ENCODE measurements around the gene SESTD1. TPM values are rescaled to one million over a fixed set of nuclear protein-coding genes. Genes with fewer than 3 reads are reported as not detected.

SESTD1 gene
- total RNA-seq = 100 to 1,000 TPM; 142 to 163 TPM
- long read RNA-seq, donor 1, full-length matches to known transcripts = 21 of 34 reads
- long read RNA-seq, donor 1, partial matches to known transcripts = 4 of 34 reads
- long read RNA-seq, donor 1, other reads (novel, unspliced or antisense) = 9 of 34 reads
- long read RNA-seq, donor 2, full-length matches to known transcripts = 21 of 42 reads
- long read RNA-seq, donor 2, partial matches to known transcripts = 14 of 42 reads
- long read RNA-seq, donor 2, other reads (novel, unspliced or antisense) = 7 of 42 reads

GRCh38 chr2:179264368-179265081, at the start of gene SESTD1:
TSS of gene SESTD1 (minus strand) at chr2:179264832. CDS start at chr2:179191841, 72,991 bp downstream.
- DNase-seq (ENCODE audit: low spot score) = peak; percentile 93
- intact Hi-C loops (cut with DNase I) = no loop called here

DNA sequence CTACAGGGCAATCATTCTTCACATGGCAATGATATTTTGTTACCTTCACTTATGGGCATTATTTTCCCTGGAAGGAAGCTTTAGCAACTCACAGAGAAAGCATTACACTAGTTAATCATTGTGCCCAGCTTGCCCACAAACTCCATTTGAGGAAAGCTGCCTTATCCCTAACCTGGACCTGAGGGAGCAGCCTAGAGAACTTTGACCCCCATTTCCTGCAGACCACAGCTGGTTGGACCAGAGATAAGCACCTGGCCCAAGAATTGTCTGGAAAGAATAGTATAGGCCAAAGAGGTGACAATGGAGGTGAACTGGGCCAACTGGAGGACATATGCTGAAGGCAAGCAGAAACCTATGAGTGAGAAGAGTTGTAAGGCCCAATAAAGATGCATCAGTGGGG, 48.4 kb upstream of the SESTD1 start:
- no peak for DNase-seq (ENCODE audit: low spot score)
- intact Hi-C loops (cut with DNase I) = no loop called here

GRCh38 chr2:179311101-179311500, 46.5 kb upstream of the SESTD1 start:
- intact Hi-C loops (cut with DNase I) = no loop called here
- no peak for DNase-seq (ENCODE audit: low spot score)

DNA sequence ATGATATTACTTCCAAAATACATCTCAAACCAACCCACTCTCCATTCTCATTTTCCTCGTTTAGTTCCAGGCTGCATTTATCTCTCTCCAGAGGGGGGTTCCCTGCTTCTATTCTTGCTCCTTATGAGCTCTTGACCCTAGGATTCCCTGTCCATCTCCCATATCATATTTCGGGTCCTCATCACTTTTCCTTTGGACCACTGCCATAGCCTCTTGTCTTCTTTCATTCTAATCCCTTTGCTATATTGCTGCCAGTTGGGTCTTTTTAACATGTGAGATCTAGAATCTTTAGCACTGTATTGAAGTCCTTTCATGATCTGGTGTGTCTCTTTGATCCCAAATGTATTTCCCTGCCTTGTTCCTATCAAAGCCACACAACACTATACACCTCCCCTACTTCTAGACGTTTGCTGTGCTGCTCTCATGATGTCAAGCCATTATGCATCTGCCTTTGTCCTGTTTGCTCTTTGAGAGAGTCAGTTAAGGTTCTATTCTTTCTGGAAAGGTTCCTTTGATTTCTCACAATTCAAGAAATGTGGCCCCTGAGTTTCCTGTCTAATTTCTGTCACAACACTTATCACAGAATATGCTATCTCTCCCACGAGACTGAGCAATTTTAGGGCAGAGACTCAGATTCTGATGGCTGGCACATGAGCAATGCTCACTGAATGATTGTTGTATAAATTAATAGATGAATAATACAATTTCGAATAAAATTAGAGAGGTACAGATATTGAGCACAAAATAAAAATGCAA, 43.2 kb upstream of the SESTD1 start:
- no peak for DNase-seq (ENCODE audit: low spot score)
- intact Hi-C loops (cut with DNase I) = no loop called here

- intact Hi-C loops (cut with DNase I) = no loop called here
- DNase-seq (ENCODE audit: low spot score) = no peak
Observed at GRCh38 chr2:179305125-179305524, 40.5 kb upstream of the SESTD1 start.

DNA sequence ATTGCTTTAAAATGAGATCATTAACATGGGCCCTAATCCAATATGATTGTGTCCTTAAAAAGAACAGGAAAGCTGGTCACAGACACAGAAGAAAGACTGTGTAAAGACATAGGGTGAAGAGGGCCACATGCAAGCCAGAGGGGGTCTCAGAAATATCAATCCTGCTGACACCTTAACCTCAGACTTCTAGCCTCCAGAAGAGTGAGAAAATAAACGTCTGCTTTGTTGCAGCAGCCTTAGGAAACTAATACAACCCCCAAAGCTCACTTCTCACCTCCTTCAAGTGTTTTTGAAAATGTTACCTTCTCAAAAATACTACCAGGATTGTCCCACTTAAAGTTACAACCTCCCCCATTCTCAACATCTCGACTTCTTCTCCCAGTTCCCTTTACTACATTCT, 39.8 kb upstream of the SESTD1 start:
- no peak for DNase-seq (ENCODE audit: low spot score)
- intact Hi-C loops (cut with DNase I) = no loop called here

DNA sequence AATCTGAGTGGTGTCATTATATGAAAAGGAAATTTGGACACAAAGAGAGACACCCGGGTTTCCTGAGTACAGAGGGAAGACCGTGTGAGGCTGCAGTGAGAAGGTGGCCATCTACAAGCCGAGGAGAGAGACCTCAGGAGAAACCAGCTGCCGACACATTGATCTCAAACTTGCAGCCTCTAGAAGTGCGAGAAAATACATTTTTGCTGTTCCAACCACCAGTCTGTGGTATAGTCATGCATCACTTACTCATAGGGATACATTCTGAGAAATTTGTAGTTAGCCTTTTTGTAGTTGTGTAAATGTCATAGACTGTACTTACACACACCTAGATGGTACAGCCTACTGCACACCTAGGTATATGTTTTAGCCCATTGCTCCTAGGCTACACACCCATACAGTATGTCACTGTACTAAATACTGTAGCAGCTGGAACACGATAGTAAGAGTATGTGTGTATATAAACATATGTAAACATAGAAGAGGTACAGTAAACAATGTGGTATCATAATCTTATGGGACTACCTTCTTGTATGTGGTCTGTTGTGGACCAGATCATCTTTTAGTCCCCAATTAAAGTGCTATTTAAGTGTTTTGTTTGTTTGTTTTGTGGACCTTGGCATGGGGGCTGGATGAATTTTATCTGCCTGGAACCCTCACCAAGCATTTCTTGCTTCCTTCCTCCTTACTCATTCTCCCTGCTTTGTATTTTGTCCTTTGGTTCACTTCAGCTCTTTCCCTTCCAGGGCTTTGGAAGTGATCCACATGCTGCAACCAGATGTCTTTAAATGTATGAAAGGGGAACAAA, 38.3 kb upstream of the SESTD1 start:
- intact Hi-C loops (cut with DNase I) = no loop called here
- no peak for DNase-seq (ENCODE audit: low spot score)

DNA sequence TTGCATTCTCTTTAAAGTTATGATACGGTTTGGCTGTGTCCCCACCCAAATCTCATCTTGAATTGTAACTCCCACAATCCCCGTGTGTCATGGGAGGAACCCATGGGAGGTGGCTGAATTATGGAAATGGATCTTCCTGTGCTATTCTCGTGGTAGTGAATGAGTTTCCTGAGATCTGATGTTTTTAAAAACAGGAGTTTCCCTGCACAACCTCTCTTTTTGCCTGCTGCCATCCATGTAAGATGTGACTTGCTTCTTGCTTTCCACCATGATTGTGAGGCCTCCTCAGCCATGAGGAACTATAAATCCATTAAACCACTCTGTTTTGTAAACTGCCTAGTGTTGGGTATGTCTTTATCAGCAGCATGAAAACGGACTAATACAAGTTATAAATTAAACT, 37.5 kb upstream of the SESTD1 start:
- no peak for DNase-seq (ENCODE audit: low spot score)
- intact Hi-C loops (cut with DNase I) = no loop called here

DNA sequence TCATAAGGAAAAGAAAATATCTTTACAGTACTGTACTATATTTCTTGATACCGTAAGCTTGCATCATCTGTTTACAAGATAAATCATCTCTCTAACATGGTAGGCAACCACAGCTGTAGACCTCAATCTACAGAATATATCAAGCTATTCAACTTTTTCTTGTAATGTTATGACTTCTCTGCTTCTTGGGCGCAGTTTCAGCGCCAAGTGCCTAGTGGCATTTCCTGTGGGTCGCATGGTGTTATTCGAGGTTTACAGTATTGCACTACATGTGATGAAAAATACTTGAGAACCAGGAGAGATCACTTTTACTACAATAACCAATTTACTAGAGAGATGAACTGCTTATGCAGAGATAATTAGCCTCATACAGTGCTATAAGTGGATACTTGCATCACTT, 34.0 kb upstream of the SESTD1 start:
- no peak for DNase-seq (ENCODE audit: low spot score)
- intact Hi-C loops (cut with DNase I) = no loop called here

DNA sequence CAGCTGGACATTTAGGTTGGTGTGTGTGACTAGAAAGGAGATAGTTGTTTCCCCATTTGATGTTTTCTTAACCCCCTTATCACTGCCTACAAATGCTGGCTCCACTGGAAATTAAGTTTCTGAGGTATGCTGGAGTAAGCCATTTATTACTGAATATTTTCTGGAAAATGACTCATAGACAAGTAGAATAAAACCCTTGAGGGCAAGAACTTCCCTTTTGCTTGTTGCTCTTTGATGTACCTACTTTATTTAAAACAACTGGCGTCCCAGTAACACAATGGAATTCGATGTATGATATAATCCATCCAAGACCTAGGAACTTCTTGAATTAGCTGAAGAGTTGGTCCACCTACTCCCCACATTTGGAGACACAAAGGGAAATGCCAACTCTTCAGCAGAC, 33.3 kb upstream of the SESTD1 start:
- intact Hi-C loops (cut with DNase I) = no loop called here

GRCh38 chr2:179290329-179290728, 25.7 kb upstream of the SESTD1 start:
- no peak for DNase-seq (ENCODE audit: low spot score)
- intact Hi-C loops (cut with DNase I) = no loop called here

More for the DNA sequence above, 33.3 kb upstream of the SESTD1 start:
- DNase-seq (ENCODE audit: low spot score) = no peak

- DNase-seq (ENCODE audit: low spot score) = no peak
- intact Hi-C loops (cut with DNase I) = no loop called here
Observed at GRCh38 chr2:179285060-179285459, 20.4 kb upstream of the SESTD1 start.

DNA sequence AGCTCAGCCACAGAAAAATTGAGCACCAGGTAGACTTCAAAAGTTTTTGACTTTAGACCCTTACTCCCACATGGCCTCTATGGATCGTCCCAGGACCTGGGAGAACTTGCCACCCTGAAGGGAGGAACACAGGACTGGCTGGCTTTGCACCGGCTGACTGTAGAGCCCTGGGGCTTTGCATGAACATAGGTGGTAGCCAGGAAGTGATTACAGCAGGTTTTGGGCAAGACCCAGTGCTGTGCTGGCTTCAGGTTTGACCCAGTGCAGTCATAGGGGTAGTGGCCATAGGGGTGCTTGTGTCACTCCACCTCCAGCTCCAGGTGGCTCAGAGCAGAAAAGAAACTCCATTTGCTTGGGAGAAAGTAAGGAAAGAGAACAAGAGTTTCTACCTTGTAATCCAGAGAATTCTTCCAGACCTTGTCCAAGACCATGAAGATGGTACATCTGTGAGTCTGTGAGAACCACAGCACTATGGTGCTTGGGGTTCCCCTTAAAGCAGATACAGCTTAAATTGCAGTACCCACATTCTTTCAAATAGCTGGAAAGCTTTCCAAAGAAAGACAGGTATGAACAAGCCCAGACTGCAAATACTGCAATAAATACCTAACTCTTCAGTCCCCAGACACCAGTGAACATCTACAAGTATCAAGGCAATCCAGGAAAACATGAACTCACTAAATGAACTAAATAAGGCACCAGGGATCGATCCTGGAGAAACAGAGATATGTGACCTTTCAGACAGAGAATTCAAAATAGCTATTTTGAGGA, 13.0 kb upstream of the SESTD1 start:
- DNase-seq (ENCODE audit: low spot score) = no peak
- intact Hi-C loops (cut with DNase I) = no loop called here

GRCh38 chr2:179275253-179276012, 10.8 kb upstream of the SESTD1 start:
- no peak for DNase-seq (ENCODE audit: low spot score)
- intact Hi-C loops (cut with DNase I) = no loop called here

GRCh38 chr2:179274749-179275148, 10.1 kb upstream of the SESTD1 start:
- DNase-seq (ENCODE audit: low spot score) = no peak
- intact Hi-C loops (cut with DNase I) = no loop called here

GRCh38 chr2:179273461-179273962, 8.9 kb upstream of the SESTD1 start:
- DNase-seq (ENCODE audit: low spot score) = no peak
- intact Hi-C loops (cut with DNase I) = no loop called here

DNA sequence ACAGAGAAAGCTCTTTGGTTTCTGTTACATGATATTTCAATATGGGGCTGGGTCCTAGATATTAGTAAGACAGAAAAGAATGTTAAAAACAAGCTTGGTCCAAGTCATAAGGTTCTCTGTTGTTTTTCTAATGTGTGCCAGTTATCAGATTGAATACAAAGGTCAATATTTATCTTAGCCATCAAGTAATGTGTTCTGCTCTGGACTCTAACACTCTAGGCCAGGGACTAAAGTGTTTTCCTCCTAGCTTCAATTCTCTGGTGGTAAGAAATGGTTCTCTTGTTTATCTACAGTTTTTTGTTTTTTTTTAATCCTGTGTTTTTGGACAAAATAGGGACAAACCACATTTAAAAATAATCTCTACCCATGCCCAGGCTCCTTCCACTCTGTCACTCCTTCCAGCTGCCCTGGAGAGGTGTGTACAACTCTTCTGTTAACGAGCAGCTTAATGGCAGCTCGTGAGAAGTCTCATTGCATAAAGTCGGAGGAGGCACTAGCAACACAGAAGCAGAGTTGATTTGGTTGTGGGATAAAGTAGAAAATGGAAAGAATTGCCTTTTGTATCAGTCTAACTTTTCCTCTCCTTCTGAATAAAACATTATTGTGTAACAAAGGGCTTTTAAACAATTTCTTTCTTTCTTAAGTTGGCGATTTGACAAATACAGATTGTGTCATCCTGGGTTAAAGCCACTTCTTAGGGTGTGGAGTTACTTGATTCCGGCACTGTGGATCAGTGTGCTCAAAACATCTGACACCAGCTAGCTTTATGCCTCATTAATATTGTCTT, 8.0 kb upstream of the SESTD1 start:
- intact Hi-C loops (cut with DNase I) = no loop called here
- no peak for DNase-seq (ENCODE audit: low spot score)
